HepG2 (cell line): ENCODE measurements around the gene SH3PXD2A. TPM values are rescaled to one million over a fixed set of nuclear protein-coding genes. Genes with fewer than 3 reads are reported as not detected.
A peak's percentile ranks its signal among the peaks of the same experiment; 100 is the strongest.

Experiments used
- ATAC-seq: fragments of 200-7000 bp; cut with Tn5 transposase; 3 replicates; pipeline ENCODE4 v1.9.1; 2020; ENCODE audit warnings: mild to moderate bottlenecking, moderate library complexity
- BruUV-seq: library from RNA; stranded (reverse); fragments of 400-500 nt; replicated peaks from 2 replicates; lab custom pipeline; 2021; lab: Mats Ljungman, UMichigan
- CTCF ChIA-PET: fragments of 300-600 bp; formaldehyde crosslinking; extraction: SDS; loops from one replicate; lab custom pipeline; 2021; ENCODE audit warnings: low total read pairs, inconsistent platforms, low intra/inter-chr PET ratio; lab: Yijun Ruan, JAX
- POLR2A ChIA-PET: fragments of 350-600 bp; sonication (Branson Sonifier 250); formaldehyde crosslinking; loops from one replicate; lab custom pipeline; 2020; ENCODE audit warnings: antibody characterized with exemption, inconsistent platforms; lab: Yijun Ruan, JAX
- DNase-seq: peaks from one replicate; pipeline ENCODE4 v3.0.0-alpha.2; 2015; ENCODE audit warnings: low spot score
- FAIRE-seq: peaks from 3 replicates; lab custom pipeline; 2011; peaks lifted over from hg19 to GRCh38; lab: Jason Lieb, UNC
- H2AFZ ChIP-seq: one replicate; pipeline ENCODE4 v1.6.1; 2011; ENCODE audit warnings: low read length, inconsistent platforms
- H3K27ac ChIP-seq: fragments of 300-600 bp; 3 replicates; pipeline ENCODE4 v1.8.0; 2011; ENCODE audit warnings: mixed run types, mild to moderate bottlenecking, mixed read lengths, low read length, inconsistent platforms; ENCODE audit not compliant: insufficient read depth; ENCODE audit errors: extremely low read length
- H3K27me3 ChIP-seq, 2 experiments: fragments of 200-600 bp in 1 of 2; 2 replicates in 1 of 2; 3 replicates in 1 of 2; pipeline versions ENCODE4 v1.6.0 to v1.8.0; 2011; ENCODE audit warnings: low read length in 2 of 2, mild to moderate bottlenecking in 2 of 2, moderate library complexity in 2 of 2, inconsistent platforms in 1 of 2; ENCODE audit not compliant: insufficient read depth in 2 of 2, control insufficient read depth in 1 of 2
- H3K36me3 ChIP-seq, 2 experiments: fragments of 200-600 bp in 1 of 2; replicated peaks in 1 of 2; 2 replicates in 1 of 2; 3 replicates in 1 of 2; pipeline versions ENCODE4 v1.5.1 to v1.8.0; 2011; ENCODE audit warnings: low read length in 2 of 2, inconsistent platforms in 1 of 2; ENCODE audit not compliant: insufficient read depth in 2 of 2, control insufficient read depth in 1 of 2
- H3K4me1 ChIP-seq: 2 replicates; pipeline ENCODE4 v1.5.1; 2012; ENCODE audit warnings: low read length, inconsistent platforms; ENCODE audit not compliant: insufficient read depth
- H3K4me2 ChIP-seq: 2 replicates; pipeline ENCODE4 v1.6.0; 2011; ENCODE audit warnings: low read depth, low read length, inconsistent platforms
- H3K4me3 ChIP-seq, 3 experiments: fragments of 200-600 bp in 1 of 3; sonication (generic), shearing (Covaris generic) in 1 of 3; replicated peaks in 1 of 3; 2 replicates each; pipeline ENCODE4 v1.5.1; 2011 to 2016; ENCODE audit warnings: low read length in 3 of 3, inconsistent platforms in 2 of 3, low read depth in 2 of 3, mild to moderate bottlenecking in 2 of 3, control low read depth in 1 of 3, mixed read lengths in 1 of 3; ENCODE audit not compliant: insufficient read depth in 1 of 3
- H3K79me2 ChIP-seq: one replicate; pipeline ENCODE4 v1.6.1; 2011; ENCODE audit warnings: low read length, inconsistent platforms; ENCODE audit not compliant: insufficient read depth
- H3K9ac ChIP-seq: 2 replicates; pipeline ENCODE4 v1.6.0; 2011; ENCODE audit warnings: mild to moderate bottlenecking, low read depth, low read length, inconsistent platforms; ENCODE audit not compliant: insufficient read depth
- H3K9me3 ChIP-seq: 2 replicates; pipeline ENCODE4 v1.5.1; 2012; ENCODE audit warnings: mild to moderate bottlenecking, low read length
- H4K20me1 ChIP-seq: 2 replicates; pipeline ENCODE4 v1.6.0; 2011; ENCODE audit warnings: inconsistent platforms, mild to moderate bottlenecking, low read length, moderate library complexity; ENCODE audit not compliant: insufficient read depth
- HCFC1 ChIP-seq: fragments of 150-350 bp; IDR thresholded peaks from 2 replicates; pipeline ENCODE4 v1.6.1; 2014; ENCODE audit warnings: low read depth, low read length
- KLF15 ChIP-seq: sonication (generic); formaldehyde crosslinking; IDR thresholded peaks from 2 replicates; pipeline ENCODE4 v1.8.1; 2023; ENCODE audit warnings: borderline replicate concordance, mild to moderate bottlenecking, inconsistent platforms, missing genetic modification reagents, mixed read lengths
- POLR2A ChIP-seq, 2 experiments: IDR thresholded peaks; 2 replicates each; pipeline ENCODE4 v1.6.1; 2011; ENCODE audit warnings: low read depth in 2 of 2, low read length in 2 of 2, mild to moderate bottlenecking in 1 of 2, moderate library complexity in 1 of 2; ENCODE audit not compliant: insufficient read depth in 1 of 2
- SMYD3 ChIP-seq: sonication (generic); formaldehyde crosslinking; IDR thresholded peaks from 2 replicates; pipeline ENCODE4 v1.8.1; 2023; ENCODE audit warnings: mild to moderate bottlenecking, missing genetic modification reagents
- ZNF496 ChIP-seq: sonication (generic); formaldehyde crosslinking; IDR thresholded peaks from 2 replicates; pipeline ENCODE4 v1.8.1; 2023; ENCODE audit warnings: mild to moderate bottlenecking, moderate library complexity, missing genetic modification reagents; ENCODE audit not compliant: insufficient replicate concordance
- ZNF616 ChIP-seq: sonication (generic); formaldehyde crosslinking; IDR thresholded peaks from 2 replicates; pipeline ENCODE4 v1.5.0; 2020; ENCODE audit warnings: low read depth, mild to moderate bottlenecking, missing genetic modification reagents
- ZSCAN21 ChIP-seq: sonication (generic); formaldehyde crosslinking; IDR thresholded peaks from 2 replicates; pipeline ENCODE4 v1.8.0; 2022; ENCODE audit warnings: mild to moderate bottlenecking, missing genetic modification reagents, moderate library complexity, borderline replicate concordance
- ZSCAN30 ChIP-seq: sonication (generic); formaldehyde crosslinking; IDR thresholded peaks from 2 replicates; pipeline ENCODE4 v1.5.0; 2020; ENCODE audit warnings: mild to moderate bottlenecking, missing genetic modification reagents
- WGBS: methylation state at CpG from one replicate; pipeline ENCODE4 v1.1.6; 2017; ENCODE audit warnings: low lambda C conversion rate; 5-methylcytosine and 5-hydroxymethylcytosine counted together
- in situ Hi-C: cut with HindIII; loops from 2 replicates; pipeline ENCODE4 v1.10.0; 2017; ENCODE audit warnings: low pct_unique_long_range_greater_than_20kb; ENCODE audit not compliant: extremely low pct_ligation_motif_present
- intact Hi-C: fragments of 100-400 bp; cut with micrococcal nuclease; formaldehyde crosslinking; loops from one replicate; pipeline ENCODE4 v1.10.0; 2022; ENCODE audit not compliant: unreplicated experiment
- polyA plus RNA-seq, 8 experiments: library from polyadenylated mRNA; depleted of rRNA in 3 of 8; stranded (reverse) in 7 of 8; unstranded in 1 of 8; fragments of >200 nt; fragmentation: Illumina TruSeq in 4 of 8; extraction: Trizol in 4 of 8; gene quantifications; 2 replicates each; pipeline versions ENCODE4 v1.2.1 to v1.2.3, GENCODE V29; 2011 to 2016; ENCODE audit warnings: low read depth in 4 of 8, missing spikeins in 1 of 8, mixed read lengths in 1 of 8; ENCODE audit not compliant: insufficient read depth in 1 of 8
- total RNA-seq, 5 experiments: library from RNA; depleted of rRNA; stranded (reverse); fragments of >200 nt; fragmentation: Illumina TruSeq; extraction: Trizol; gene quantifications; 2 replicates each; pipeline ENCODE4 v1.2.3, GENCODE V29; 2016; ENCODE audit warnings: low read depth in 1 of 5
- TF ChIP-seq, protein P1 (sequence below), 2 experiments: sonication (generic) in 1 of 2; formaldehyde crosslinking in 1 of 2; IDR thresholded peaks; 2 replicates each; pipeline versions ENCODE4 v1.4.0 to v1.6.1; 2018 to 2020; ENCODE audit warnings: missing genetic modification reagents in 2 of 2, borderline replicate concordance in 1 of 2, low read depth in 1 of 2, mild to moderate bottlenecking in 1 of 2, missing biosample characterization in 1 of 2
- TF ChIP-seq, protein P2 (sequence below): sonication (generic); formaldehyde crosslinking; IDR thresholded peaks from 2 replicates; pipeline ENCODE4 v1.4.0; 2020; ENCODE audit warnings: mild to moderate bottlenecking, missing genetic modification reagents
- TF ChIP-seq, protein P3 (sequence below): sonication (generic); formaldehyde crosslinking; IDR thresholded peaks from 2 replicates; pipeline ENCODE4 v1.8.0; 2022; ENCODE audit warnings: mild to moderate bottlenecking, missing genetic modification reagents, moderate library complexity
- TF ChIP-seq, protein P4 (sequence below): sonication (generic); formaldehyde crosslinking; IDR thresholded peaks from 2 replicates; pipeline ENCODE4 v1.9.0; 2021; ENCODE audit warnings: missing genetic modification reagents, borderline replicate concordance
- TF ChIP-seq, protein P5 (sequence below): IDR thresholded peaks from 2 replicates; pipeline ENCODE4 v1.6.1; 2018; ENCODE audit warnings: missing genetic modification reagents

The SH3PXD2A gene
- total and polyA plus RNA-seq, 2 of the 13 experiments (the other 11 are each of a cell fraction or from before 2014, with no cell fraction given), result 11.1 to 11.3 TPM

DNA sequence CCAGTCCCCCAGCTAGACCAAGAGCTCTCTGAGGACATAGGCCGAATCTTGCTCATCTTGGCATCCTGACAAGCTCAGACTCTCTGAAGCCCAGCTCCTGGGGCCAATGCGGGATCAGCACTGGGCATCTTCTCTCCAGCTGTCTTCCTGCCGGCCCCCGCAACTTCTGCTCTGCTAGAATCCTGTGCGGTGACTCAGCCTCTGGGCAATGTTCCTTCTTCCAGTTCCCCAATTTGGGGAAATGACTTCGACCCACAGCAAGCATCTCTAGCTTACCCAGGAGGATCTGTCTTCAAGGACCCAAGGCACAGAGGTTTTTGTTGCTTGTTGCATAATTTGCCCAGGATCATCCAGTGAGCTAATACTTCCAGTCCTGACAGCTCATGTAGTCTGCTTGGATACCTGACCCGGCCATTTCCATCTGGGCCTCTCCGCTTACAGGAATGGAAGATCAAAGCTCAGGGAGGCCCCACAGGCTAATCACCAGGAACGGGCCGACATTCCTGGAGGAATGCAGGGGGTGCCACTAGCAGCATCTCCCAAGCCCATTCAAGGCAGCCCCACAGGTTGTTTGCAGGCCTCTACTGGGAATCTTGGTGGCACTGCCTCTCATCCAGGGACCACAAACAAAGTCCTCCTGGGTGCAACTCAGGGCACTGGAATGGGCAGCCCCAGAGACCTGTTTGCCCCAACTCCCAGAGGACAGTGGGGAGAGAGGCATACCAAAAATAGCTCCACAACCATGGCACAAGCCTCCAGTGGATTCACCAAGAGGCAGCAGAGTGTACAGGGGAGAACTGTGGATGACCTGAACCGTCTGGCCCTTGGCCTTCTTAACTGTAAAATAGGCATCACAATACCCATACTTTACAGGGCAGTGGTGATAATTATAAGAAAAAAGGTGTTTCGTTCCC is 210.0 kb downstream of the SH3PXD2A start:
- WGBS, result 61% methylated on average over 12 of the region's 12 CpGs
- peak; percentile 91 for ATAC-seq
- intact Hi-C loops (loop anchor here (2.0 kb wide), 1 partner anchor 13 kb away; no protein-coding TSS in a partner anchor), in situ Hi-C loops (no loop called here)
- ChIA-PET POLR2A (interaction anchor here (1.0 to 3.9 kb wide), 3 partner anchors 8 to 14 kb away, joined by 3 to 54 read pairs (median 3); no protein-coding TSS in a partner anchor), CTCF (no interaction called here)
- H2AFZ ChIP-seq, result no peak overlapping the region
- peak; percentile 87 for DNase-seq
- peak overlapping the region; percentile 25; the same call in 1 of the 2 replicates for H3K4me2 ChIP-seq
- H3K79me2 ChIP-seq, result peaks cover 21% of the 10 kb centered on the region
- H3K9me3 ChIP-seq, result no peaks in the 10 kb centered on the region
- peaks cover 17% of the 10 kb centered on the region for H4K20me1 ChIP-seq
- H3K4me1 ChIP-seq, result peaks cover 50% of the 10 kb centered on the region
- no TSS peak for BruUV-seq
- no peak overlapping the region for H3K4me3 ChIP-seq
- peak overlapping the region; percentile 34 for H3K27ac ChIP-seq
- FAIRE-seq, result peak; percentile 93
- no peaks in the 10 kb centered on the region for H3K27me3 ChIP-seq
- H3K36me3 ChIP-seq, result peaks cover 17 to 80% of the 10 kb centered on the region in 2 experiments
- no peak overlapping the region for H3K9ac ChIP-seq
- no peak for TF ChIP-seq HCFC1
- TF ChIP-seq POLR2A (IDR thresholded peaks at IDR 0.05; ENCODE audit: insufficient read depth in 1 of 2, low read depth in 2 of 2, low read length in 2 of 2), result no peak; a peak in 1 of 4 replicates
- TF ChIP-seq, protein P1, sequence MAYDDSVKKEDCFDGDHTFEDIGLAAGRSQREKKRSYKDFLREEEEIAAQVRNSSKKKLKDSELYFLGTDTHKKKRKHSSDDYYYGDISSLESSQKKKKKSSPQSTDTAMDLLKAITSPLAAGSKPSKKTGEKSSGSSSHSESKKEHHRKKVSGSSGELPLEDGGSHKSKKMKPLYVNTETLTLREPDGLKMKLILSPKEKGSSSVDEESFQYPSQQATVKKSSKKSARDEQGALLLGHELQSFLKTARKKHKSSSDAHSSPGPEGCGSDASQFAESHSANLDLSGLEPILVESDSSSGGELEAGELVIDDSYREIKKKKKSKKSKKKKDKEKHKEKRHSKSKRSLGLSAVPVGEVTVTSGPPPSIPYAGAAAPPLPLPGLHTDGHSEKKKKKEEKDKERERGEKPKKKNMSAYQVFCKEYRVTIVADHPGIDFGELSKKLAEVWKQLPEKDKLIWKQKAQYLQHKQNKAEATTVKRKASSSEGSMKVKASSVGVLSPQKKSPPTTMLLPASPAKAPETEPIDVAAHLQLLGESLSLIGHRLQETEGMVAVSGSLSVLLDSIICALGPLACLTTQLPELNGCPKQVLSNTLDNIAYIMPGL (CRISPR knock-in tag; IDR thresholded peaks at IDR 0.05; ENCODE audit: borderline replicate concordance in 1 of 2, low read depth in 1 of 2), result peak in 1 of 2 experiments; percentile 27; a peak in 1 of 4 replicates
- TF ChIP-seq, protein P2, sequence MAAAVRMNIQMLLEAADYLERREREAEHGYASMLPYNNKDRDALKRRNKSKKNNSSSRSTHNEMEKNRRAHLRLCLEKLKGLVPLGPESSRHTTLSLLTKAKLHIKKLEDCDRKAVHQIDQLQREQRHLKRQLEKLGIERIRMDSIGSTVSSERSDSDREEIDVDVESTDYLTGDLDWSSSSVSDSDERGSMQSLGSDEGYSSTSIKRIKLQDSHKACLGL (CRISPR knock-in tag), result no peak
- no peak for TF ChIP-seq ZNF616 (CRISPR knock-in tag)
- TF ChIP-seq KLF15 (CRISPR knock-in tag), result no peak
- TF ChIP-seq ZSCAN21 (CRISPR knock-in tag), result 0 out of 2 replicates have a peak, but pooled peaks have one; percentile 48
- TF ChIP-seq, protein P3, sequence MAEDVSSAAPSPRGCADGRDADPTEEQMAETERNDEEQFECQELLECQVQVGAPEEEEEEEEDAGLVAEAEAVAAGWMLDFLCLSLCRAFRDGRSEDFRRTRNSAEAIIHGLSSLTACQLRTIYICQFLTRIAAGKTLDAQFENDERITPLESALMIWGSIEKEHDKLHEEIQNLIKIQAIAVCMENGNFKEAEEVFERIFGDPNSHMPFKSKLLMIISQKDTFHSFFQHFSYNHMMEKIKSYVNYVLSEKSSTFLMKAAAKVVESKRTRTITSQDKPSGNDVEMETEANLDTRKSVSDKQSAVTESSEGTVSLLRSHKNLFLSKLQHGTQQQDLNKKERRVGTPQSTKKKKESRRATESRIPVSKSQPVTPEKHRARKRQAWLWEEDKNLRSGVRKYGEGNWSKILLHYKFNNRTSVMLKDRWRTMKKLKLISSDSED (CRISPR knock-in tag), result no peak
- TF ChIP-seq SMYD3, result no peak
- no peak for TF ChIP-seq ZNF496 (CRISPR knock-in tag)
- no peak for TF ChIP-seq ZSCAN30 (CRISPR knock-in tag)
- TF ChIP-seq, protein P4, sequence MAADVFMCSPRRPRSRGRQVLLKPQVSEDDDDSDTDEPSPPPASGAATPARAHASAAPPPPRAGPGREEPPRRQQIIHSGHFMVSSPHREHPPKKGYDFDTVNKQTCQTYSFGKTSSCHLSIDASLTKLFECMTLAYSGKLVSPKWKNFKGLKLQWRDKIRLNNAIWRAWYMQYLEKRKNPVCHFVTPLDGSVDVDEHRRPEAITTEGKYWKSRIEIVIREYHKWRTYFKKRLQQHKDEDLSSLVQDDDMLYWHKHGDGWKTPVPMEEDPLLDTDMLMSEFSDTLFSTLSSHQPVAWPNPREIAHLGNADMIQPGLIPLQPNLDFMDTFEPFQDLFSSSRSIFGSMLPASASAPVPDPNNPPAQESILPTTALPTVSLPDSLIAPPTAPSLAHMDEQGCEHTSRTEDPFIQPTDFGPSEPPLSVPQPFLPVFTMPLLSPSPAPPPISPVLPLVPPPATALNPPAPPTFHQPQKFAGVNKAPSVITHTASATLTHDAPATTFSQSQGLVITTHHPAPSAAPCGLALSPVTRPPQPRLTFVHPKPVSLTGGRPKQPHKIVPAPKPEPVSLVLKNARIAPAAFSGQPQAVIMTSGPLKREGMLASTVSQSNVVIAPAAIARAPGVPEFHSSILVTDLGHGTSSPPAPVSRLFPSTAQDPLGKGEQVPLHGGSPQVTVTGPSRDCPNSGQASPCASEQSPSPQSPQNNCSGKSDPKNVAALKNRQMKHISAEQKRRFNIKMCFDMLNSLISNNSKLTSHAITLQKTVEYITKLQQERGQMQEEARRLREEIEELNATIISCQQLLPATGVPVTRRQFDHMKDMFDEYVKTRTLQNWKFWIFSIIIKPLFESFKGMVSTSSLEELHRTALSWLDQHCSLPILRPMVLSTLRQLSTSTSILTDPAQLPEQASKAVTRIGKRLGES (CRISPR knock-in tag), result no peak
- TF ChIP-seq, protein P5, sequence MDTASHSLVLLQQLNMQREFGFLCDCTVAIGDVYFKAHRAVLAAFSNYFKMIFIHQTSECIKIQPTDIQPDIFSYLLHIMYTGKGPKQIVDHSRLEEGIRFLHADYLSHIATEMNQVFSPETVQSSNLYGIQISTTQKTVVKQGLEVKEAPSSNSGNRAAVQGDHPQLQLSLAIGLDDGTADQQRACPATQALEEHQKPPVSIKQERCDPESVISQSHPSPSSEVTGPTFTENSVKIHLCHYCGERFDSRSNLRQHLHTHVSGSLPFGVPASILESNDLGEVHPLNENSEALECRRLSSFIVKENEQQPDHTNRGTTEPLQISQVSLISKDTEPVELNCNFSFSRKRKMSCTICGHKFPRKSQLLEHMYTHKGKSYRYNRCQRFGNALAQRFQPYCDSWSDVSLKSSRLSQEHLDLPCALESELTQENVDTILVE (CRISPR knock-in tag), result no peak
